IPS-NIHi7 (cell line): ENCODE data around the gene CCL13.

Source experiments
- DNase-seq: peaks from one replicate; pipeline ENCODE4 v3.0.0; 2012; ENCODE audit warnings: mixed read lengths; ENCODE audit errors: extremely low spot score

CCL13 gene

DNA sequence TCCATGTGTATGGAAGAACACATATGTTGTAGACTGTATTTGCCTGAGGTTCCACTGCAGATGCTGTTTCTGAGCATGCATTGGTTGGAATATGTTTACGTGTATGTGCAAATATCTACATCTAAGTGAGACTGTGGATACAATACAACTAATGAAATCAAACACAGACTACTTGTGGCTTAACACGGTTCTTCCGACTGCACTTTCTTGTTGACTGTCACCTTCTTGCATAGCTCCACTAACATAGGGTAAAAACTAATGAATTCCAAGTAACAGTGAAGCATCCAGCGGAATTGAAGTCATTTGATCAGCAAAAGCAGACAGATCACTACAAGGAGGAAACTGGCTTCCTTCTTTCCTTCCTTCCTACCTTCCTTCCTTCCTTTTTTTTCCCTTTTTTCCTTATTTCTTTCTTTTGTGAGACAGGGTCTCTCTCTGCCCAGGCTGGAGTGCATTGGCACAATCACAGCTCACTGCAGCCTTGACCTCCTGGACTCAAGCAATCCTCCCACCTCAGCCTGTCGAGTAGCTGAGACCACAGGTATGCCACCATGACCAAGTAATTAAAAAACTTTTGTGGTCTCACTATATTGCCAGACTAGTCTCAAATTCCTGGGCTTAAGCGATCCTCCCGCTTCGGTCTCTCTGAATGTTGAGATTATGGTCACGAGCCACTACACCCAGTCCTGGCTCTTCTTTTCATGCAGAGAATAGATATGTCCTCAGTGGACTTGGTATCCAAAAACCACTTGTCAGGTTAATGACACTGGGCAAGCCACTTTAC, 28.7 kb downstream of the CCL13 start:
- DNase-seq: no peak

GRCh38 chr17:34386343-34386696, 30.0 kb downstream of the CCL13 start:
- DNase-seq: no peak

DNA sequence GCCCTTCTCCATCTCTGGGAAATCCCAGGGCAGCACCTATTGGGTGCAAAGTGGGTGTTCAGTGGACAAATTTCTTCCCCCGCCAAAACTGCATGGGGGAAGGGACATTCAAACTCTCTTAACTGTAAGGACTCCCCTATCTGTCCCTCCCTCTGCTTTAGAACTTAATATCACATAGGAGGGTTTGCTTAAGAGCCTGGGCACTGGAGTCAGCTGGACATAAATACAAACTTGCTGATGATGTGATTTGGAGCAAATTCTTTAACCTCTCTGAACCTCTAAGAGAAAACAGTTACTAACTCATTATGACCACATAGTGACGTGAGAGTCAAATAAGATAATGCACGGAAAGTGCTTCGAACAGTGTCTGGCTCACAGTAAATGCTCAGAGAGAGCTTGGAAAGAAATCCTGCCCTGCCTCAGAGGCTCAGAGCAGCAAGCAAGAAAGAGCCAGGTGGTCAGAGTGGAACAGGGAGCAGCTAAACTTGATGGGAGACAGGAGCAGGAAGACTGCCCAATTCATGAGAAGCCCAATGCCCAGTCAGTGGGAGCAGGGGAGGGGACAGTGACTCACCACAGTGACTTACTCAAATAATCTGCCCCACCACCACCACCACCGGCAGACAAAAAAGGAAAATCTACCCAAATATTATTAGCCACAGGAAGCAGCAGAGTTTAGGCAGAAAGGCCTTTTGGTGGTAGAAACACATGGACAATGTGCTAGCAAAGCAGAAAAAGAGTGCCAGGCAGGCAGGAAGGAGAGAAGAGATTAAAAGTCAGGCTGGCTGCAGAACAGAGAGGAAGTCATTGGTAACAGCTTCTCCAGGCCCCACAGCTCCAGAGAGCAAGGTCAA, 30.6 kb downstream of the CCL13 start:
- no peak for DNase-seq

- no peak for DNase-seq
Observed at GRCh38 chr17:34387566-34387965, 31.3 kb downstream of the CCL13 start.

- DNase-seq: no peak
Observed at GRCh38 chr17:34389126-34389750, 33.0 kb downstream of the CCL13 start.

- DNase-seq: no peak
Observed at GRCh38 chr17:34390649-34391048, 34.4 kb downstream of the CCL13 start.

- DNase-seq: no peak
Observed at GRCh38 chr17:34391241-34391640, 35.0 kb downstream of the CCL13 start.

DNA sequence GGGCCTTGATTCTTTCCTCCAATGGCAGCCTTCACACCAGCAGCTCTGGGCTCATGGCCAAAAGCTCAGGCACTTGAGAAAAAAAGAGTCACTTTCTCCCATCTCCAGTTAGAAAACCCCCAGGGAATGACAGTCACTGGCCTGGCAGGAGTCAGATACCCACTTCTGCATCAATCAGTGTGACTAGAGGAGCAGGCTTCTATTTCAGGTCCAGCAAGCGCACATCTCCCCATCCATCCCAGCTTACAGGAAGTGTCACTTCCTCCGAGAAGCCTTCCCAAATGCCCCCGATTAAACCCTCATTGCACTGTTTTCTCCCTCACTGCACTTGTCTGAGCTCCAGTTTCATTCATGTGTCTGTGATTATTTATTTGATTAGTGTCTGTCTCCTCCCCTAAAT, 37.1 kb downstream of the CCL13 start:
- DNase-seq: no peak

- DNase-seq: no peak
Observed at GRCh38 chr17:34397265-34397664, 41.0 kb downstream of the CCL13 start.

DNA sequence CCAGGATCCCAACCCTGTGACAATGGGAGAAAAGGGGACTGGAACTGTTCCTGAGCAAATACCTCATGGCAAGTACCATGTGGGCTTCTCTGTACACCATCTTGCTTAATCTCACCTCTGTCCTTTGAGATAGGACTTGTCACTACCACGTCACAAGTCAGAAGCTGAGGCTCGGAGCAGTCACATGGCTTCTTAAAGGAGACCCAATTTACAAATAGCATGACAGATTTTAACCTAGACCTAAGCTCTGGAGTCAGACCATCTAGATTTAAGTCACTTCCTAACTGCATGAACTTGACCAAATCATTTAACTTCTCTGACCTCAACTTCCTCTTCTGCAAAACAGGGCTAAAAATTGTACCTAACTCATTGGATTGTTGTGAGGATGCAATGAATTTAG, 42.7 kb downstream of the CCL13 start:
- DNase-seq: no peak

DNA sequence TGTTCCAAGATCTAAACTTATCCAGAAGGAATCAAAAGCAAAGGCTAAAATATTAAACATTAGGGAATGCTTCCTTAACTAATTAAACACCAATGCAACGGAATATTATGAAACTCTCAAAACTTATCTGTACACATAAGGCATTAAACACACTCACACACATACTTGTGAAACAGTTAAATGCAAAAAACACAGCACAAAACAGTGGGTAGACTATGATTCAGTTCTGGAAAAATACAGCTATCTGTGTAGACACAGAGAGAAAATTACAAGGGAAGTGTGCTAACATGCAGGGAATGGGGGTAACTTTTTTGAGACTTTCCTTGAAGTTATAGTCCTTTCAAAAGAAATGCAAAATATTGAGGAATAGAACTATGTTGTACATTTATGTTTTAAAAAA, 43.4 kb downstream of the CCL13 start:
- no peak for DNase-seq

- DNase-seq: no peak
Observed at GRCh38 chr17:34400301-34400931, 44.1 kb downstream of the CCL13 start.

- DNase-seq: no peak
Observed at GRCh38 chr17:34401165-34401564, 44.9 kb downstream of the CCL13 start.

DNA sequence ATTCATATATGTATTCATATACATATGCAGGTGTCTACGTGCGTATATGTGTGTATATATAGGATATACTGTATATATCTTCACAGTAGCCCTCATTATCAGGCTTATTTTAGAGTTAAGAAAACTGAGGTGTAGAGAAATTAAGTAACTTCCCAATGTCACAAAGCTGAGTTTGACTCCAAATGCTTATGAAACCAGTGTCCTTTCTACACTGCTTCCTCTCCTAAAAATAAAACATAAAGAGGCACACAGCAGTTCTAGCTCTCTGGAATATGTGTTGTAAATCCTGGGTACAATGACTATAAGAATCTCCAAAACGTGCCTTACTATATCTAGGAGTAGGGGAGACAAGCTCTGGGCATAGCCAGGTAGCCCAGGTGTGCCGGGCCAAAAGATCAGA, 46.7 kb downstream of the CCL13 start:
- DNase-seq: no peak

- no peak for DNase-seq
Observed at GRCh38 chr17:34406226-34406625, 49.9 kb downstream of the CCL13 start.
